ENCODE data around the gene SP110.
"Not testable (repeated sequence)": the region's sequence is repeated elsewhere in the genome, so short reads cannot be mapped to it uniquely, and the experiment has no call there.

Gene SP110

GRCh38 chr2:230124235-230124634 is 95.5 kb downstream of the SP110 start:
- DNase-seq: no peak

- DNase-seq: not testable (repeated sequence)
Observed at GRCh38 chr2:230120376-230120775, 99.4 kb downstream of the SP110 start.

GRCh38 chr2:230119827-230120226 is 100.0 kb downstream of the SP110 start:
- DNase-seq: not testable (repeated sequence)

All from T-helper 1 cell (primary cell).